GM18526 (cell line): ENCODE results near the gene PAN3.

Experiments used
- POLR2A ChIP-seq: IDR thresholded peaks from 3 replicates; pipeline ENCODE4 v1.6.1; 2011; ENCODE audit not compliant: insufficient read length; ENCODE audit errors: extremely low read depth

PAN3 gene

DNA sequence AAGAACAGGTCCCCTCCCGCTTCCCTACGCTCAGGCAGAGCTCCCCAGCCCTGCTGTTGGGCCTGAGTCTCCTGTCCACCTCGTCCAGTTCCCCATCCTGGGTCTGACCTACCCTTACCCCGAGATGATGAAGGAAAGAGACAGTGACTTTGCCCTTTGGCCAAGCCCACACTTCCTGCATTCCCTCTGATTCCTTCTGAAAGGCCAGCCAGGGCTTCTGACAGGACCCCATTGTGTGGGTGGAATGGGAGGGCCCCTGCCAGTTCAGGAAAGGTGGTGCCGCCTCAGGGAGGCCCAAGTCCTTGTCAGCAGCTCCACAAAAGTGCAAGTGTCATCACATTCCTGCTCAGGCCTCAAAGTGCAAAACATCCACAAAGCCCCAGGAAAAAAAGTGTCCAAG is 177.8 kb downstream of the PAN3 start:
- TF ChIP-seq POLR2A, result no peak

DNA sequence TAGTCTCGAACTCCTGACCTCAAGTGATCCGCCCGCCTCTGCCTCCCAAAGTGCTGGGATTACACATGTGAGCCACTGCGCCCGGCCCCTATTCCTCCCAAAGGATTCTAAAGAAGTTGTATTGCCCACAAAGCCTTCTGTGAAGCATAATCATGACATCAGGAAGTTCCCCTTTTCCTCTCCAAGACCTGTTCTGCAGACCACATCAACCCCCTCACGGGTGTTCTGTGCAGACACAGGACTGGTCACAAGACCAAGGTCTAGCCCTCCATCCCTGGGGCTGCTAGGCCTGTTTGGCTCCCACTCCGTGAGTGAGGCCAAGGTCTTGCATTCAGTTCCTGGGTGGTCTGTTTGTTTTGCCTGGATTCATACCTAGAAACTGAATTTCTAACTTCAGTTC is 178.5 kb downstream of the PAN3 start:
- no peak for TF ChIP-seq POLR2A

DNA sequence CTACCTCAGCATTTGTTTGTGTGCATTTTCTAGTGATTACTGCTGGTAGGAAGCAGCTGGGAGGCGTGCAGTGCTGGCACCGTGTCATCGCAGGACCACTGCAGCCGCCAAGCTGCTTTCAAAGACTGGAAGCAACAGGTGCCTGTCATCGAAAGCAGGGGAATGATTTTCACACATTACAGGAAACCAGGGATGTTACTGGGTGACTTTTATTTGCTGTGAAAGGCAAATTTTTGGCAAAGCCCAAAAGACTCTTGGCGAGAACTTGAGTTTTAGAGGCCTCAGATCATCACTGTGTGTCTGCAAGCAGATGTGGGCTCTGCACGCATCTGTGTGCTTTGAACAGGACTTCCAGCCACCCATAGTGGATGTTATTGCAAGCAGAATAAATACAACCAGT is 180.2 kb downstream of the PAN3 start:
- TF ChIP-seq POLR2A, result no peak

DNA sequence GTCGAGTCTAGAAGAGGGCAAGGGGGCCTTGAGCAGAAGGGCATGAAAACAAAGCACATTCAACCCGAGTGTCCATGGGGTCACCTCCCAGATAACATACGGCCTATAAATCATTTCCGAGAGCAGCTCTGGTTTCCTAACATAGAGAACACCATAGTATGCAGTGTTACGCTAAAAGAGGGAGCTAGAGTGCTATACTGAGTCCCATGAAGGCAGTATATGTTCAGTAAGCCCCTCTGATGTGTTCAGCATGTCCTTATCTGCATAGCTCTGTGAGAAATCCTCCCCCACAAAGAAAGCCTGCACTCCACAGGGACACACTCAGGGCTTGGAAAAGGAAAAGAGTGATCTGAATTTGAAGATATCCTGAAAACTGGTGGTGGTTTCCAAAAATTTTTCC is 181.2 kb downstream of the PAN3 start:
- TF ChIP-seq POLR2A, result no peak

DNA sequence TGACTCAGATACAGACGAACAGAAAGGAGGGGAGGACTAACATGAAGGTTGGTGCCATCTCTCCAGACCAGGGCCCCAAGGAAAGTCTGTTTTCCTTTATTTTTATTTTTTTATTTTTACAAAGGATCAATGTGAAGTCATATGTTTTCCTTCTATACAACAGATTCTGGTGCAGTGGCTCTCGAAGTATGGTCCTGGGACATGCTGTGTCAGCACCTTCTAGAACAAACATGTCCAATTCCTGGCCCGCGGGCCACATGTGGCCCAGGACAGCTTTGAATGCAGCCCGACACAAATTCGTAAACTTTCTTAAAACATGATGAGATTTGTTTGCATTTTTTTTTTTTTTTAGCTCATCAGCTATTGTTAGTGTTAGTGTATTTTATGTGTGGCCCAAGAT is 181.9 kb downstream of the PAN3 start:
- no peak for TF ChIP-seq POLR2A

DNA sequence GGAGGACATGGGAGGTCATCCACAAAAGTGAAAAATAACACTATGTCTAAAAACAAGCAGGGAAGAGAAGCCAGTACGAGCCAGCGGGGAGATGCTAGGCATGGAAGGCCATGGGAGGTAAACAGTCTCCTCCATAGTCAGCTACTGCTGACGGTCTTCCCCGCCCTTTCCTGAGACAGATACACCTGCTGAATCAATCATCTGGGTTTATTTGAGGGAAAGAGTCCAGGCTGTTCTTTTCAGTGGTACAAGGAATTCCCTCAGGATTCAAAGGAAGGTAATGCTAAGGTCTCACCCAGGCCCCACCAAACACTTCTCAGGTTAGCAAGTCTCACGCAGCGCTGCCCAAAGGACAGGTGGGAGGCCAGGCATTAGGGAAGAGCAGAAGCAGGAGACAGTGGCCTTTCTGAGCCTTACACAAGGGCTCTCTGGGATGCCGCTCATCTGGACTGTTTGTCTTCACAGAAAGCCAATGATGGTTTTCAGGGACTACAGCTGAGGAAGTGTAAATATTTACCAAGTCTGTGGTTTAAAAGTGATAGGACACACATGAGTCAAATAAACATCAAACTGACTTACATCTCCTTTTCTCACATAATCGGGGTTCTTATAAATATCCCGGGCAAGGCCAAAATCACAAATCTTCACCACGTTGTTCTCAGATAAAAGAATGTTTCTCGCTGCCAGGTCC is 182.7 kb downstream of the PAN3 start:
- TF ChIP-seq POLR2A, result no peak

DNA sequence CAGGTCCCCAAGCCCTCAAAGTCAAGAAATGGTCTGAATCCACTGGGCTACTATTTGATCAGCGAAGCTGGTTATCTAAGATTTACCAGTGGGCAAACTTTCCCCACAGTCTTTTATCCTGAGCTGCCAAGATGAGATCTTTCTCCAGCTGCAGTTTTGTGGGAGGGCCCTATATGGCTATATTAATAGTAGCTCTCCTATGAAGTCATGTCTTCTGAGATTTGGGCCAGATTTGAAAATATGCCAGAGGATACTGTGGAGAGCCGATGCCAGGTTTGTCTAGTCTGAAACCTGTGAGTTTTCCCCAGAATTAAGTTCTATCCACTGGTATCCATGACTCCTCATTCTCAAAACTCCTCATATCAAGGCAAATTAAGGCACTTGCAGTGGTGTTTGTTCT is 183.4 kb downstream of the PAN3 start:
- no peak for TF ChIP-seq POLR2A

DNA sequence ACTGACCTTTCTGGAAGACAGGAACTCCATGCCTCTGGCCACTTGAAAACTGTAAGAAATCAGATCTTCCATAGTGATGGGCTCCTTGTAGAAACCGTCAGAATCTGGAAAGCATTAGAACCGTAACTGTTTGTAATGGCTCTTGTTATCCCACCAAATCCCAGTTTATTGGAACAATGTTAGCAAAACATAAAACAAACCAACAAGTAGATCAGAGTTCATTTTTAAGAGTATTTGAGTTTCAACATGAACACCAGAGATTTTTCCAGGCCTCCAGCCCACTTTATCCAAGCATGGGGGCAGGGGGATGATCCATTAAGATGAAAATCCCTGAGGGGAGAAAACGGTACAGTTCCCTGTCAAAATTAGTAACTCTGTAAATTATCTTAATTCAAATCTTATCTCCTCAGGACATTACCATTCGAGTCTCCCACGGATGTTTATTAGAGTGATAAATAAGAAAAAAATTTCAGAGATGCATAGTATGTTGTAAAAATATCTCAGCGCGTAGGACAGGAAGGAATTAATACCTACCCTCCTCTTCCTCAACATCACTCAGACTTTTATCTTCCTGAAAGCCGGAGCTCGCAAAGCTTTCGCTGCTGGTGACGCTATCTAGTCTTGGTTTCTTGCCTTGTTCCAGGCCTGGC is 184.0 kb downstream of the PAN3 start:
- no peak for TF ChIP-seq POLR2A

DNA sequence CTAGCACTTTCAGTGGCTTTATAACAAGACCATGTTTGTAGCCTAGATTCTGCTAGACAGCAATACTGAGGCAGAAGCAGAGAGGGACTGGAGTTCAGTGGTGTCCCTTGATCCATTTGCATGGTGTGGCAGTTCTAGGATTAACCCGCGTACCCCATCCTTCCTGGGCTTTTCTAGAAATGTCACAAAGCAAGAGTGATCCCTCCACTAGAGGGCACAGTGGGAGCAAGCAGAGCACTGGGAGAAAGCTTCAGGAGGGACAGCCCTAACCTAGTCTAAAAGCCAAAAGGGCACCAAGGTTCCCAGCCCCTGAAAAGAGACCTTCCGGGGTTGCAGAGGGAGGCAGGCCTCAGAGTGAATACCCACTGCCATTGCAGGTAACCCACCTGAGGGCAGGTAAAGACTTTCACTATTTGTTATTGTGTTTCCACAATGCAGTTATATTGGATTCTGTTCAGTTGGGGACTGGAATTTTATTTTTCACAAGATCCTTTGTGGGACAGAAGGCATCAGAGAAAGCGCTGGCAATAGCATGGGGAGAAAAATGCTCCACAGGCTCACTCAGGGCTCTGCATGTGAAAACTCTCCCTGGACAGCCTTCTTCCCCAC is 185.9 kb downstream of the PAN3 start:
- no peak for TF ChIP-seq POLR2A

DNA sequence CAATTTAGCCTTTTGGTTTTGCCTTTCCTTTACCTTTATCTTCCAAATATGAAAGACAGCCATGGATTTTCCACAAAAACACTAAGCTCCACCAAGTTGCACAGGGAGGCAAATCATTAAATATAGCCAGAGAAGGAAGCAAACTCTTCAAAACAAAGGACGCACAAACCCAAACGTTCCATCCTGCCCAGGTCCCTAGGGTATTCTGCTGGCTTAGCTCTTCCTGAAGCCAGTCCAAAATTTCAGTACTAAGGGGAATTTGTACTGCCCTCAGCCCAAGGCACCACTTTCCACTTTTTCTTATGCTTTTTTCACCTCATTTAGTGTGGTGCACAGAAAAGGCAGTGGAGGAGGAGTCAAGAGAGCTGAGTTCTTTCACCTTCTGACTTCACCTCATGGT is 186.7 kb downstream of the PAN3 start:
- no peak for TF ChIP-seq POLR2A

DNA sequence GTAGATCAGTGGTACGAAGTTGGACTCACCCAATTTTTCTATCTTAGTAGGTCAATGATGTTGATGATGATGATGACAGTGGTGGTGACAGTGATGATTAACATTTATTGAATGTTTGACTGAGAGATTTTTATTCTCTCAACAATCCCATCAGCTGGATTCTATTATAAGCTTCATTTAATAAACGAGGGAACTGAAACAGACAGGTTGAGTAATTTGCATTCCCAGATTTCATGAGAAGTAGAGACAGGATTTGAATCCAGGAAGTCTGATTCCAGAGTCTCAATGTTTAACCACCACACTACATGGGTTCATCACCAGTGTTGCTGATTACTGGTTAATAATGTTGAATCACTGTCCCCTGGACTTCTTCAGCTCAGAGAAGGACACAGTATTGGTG is 187.7 kb downstream of the PAN3 start:
- TF ChIP-seq POLR2A, result no peak

DNA sequence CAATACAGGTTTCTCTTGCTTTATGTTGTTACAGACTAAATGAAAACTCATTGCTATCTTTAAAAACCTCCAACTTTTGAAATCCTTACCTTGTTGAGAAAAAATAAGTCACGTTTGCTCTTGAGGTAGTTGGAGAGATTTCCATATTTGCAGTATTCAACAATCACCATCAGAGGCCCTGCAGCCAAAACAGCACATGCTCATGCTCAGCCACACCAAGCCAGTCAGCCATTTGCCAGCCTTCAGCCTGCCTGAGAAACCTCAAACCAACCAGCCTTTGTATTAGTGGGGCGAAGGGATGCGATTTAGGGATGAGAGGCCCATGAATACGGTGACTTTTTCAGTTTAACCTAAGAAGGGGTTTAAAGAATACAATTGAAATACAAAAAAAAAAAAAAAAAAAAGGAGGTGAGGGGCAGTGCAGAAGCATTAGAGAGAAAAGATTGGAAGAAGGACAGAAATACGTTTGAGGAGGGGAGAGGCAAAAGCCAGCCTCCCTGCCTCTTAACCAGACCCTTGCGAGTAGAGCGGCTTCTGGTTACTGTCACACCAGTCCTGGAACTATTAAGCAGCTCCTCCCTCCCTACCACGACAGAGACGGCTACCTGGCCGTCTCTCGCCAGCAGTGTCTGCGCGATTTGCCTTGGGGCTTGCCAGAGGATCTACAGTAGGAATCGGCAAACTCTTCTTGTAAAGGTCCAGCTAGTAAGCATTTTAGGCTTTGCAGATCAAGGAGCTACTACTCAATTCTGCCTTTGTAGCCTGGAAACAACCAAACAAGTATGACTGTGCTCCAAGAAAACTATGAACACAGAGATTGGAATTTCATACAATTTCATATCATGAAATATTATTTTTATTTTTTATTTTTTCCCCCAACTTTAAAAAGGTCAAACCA is 189.3 kb downstream of the PAN3 start:
- TF ChIP-seq POLR2A, result no peak

DNA sequence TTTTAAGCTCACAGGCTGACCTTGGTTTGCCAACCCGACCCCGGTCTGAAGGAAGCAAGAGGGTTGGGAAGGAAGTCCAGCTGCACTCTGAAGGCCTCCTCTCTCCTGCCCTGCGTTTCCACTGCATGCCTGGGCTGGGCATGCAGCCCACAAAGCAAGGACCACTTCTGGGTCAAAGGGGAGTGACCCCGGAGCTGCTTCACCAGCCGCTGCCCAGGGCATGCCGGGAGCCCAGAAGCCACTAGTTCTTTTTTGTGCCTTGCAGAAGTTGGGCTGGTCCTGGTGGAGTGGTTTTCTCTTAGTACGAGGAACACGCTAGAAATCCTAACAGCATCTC is 189.9 kb downstream of the PAN3 start:
- TF ChIP-seq POLR2A, result no peak

DNA sequence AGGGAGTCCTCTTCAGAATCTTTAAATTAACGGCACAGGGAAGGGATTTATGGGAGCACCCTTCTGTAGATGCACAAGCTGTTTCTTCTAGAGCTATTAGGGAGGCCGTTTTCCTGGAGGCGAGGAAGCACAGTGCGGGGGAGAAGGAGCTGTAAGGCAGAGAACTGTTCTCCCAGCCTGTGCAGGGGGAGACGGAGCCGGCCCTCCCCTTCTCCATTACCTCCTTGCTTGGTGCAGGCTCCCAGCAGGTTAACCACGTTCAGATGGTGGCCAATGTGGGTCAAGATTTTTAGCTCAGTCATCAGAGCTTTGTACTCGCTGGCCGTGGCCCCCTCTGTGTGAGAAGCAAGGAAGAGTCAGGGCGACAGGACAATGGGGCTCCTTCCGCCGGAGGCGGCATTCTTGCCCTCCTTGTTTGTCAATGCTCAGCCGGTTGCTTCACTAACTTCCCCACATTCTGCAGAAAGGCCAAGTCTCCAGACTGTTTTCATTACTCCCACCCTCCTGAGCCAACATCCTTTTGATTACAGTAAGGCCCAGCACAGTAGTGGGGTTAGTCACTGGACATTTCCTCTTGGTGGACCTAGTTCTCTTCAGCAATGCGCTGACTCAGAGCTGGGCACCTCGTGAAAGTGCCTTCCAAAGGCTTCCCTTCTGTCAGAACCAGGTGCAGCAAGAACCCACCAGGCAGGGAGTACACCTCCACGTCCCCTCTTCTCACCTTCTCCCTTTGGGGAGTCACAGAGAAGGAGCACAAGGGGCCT is 191.2 kb downstream of the PAN3 start:
- no peak for TF ChIP-seq POLR2A
